GM12865 (cell line): ENCODE measurements around the gene SLC16A7.

Experiments used
- DNase-seq: peaks from one replicate; pipeline ENCODE4 v3.0.0; 2010; ENCODE audit warnings: low read depth
- H3K4me3 ChIP-seq: 2 replicates; pipeline ENCODE4 v1.5.1; 2011; ENCODE audit warnings: mild to moderate bottlenecking, low read depth, low read length, control low read depth
- CTCF ChIP-seq: IDR thresholded peaks from 2 replicates; pipeline ENCODE4 v1.5.1; 2011; ENCODE audit warnings: low read length, control low read depth, low read depth, inconsistent platforms; ENCODE audit not compliant: insufficient read depth; ENCODE audit errors: missing control alignments

The SLC16A7 gene

DNA sequence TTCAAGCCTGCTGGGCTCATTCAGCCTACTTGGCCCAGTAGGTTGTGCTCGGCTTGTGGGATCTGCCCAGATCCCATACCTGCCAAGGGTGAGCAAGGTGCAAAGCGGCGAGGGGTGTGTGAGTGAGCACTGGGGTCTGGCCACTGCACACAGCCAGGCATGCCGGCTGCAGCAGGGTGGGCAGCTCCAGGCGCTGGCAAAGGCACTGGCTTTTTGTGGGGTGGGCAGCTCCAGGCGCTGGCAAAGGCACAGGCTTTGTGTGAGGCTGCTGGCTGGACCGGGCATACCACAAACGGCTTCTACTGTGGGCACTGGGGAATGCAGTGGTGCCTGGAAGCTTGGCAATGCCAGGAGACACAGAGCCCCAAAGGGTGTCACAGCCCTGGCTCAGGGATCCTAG lies 137.4 kb downstream of the SLC16A7 start:
- DNase-seq = no peak
- H3K4me3 ChIP-seq = no peak overlapping the region
- TF ChIP-seq CTCF = no peak

- DNase-seq = no peak
- H3K4me3 ChIP-seq = no peak overlapping the region
- no peak for TF ChIP-seq CTCF
These were observed 138.5 kb downstream of the SLC16A7 start for GRCh38 chr12:59734371-59734770.

- no peak overlapping the region for H3K4me3 ChIP-seq
- DNase-seq = no peak
- no peak for TF ChIP-seq CTCF
These were observed 139.4 kb downstream of the SLC16A7 start for GRCh38 chr12:59735231-59735630.

- no peak for TF ChIP-seq CTCF
- H3K4me3 ChIP-seq = no peak overlapping the region
- DNase-seq = no peak
These were observed 140.5 kb downstream of the SLC16A7 start for GRCh38 chr12:59736359-59736758.

GRCh38 chr12:59736786-59737185 lies 141.0 kb downstream of the SLC16A7 start:
- no peak overlapping the region for H3K4me3 ChIP-seq
- no peak for TF ChIP-seq CTCF
- no peak for DNase-seq

- TF ChIP-seq CTCF = no peak
- no peak for DNase-seq
- H3K4me3 ChIP-seq = no peak overlapping the region
These were observed 142.1 kb downstream of the SLC16A7 start for GRCh38 chr12:59737725-59738463.

DNA sequence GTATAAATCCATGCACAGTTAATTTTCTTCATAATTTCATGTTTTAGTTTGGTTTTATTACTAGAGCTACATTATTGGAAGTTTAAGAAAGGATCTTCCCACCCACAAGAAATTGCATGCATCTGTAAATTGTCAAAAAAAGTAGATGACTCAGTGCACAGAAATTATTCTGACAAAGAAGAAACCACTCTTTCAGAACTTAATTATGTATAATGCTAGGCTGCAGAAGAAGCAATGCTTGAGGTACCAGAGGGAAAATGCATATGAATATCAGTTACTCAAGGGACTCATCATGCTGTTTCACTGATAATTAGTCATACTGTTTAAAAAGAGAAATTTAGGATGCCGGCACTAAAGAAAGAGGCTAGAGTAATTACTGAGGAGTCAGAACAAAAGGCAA lies 147.0 kb downstream of the SLC16A7 start:
- no peak overlapping the region for H3K4me3 ChIP-seq
- DNase-seq = no peak
- no peak for TF ChIP-seq CTCF
